ENCODE results near the gene CYP27C1. TPM values are rescaled to one million over a fixed set of nuclear protein-coding genes. Genes with fewer than 3 reads are reported as not detected.

The CYP27C1 gene
- total RNA-seq, 1 donor from 2014 or later, result not detected

GRCh38 chr2:127155028-127155581, 65.0 kb downstream of the CYP27C1 start:
- intact Hi-C loops (cut with micrococcal nuclease), result loop anchor here (5.0 kb wide), 1 partner anchor 88 kb away; no protein-coding TSS in a partner anchor
- peaks cover 27% of the 10 kb centered on the region for H3K4me1 Mint-ChIP-seq
- H3K4me3 Mint-ChIP-seq, result no peak overlapping the region
- H3K36me3 Mint-ChIP-seq (ENCODE audit: low read depth), result no peaks in the 10 kb centered on the region
- no peaks in the 10 kb centered on the region for H3K27me3 Mint-ChIP-seq
- POLR2A ChIA-PET, result no interaction called here
- DNase-seq (no peak), ATAC-seq (ENCODE audit: low read depth) (no peak)
- CTCF ChIA-PET, result no interaction called here
- H3K27ac Mint-ChIP-seq, result no peak overlapping the region
- H3K9me3 Mint-ChIP-seq, result peaks cover 5% of the 10 kb centered on the region
- no peak for TF ChIP-seq CTCF (IDR thresholded peaks at IDR 0.05)

GRCh38 chr2:127154396-127154795, 65.7 kb downstream of the CYP27C1 start:
- no peak for DNase-seq
- H3K4me1 Mint-ChIP-seq, result peaks cover 24% of the 10 kb centered on the region
- no peak for ATAC-seq (ENCODE audit: low read depth)
- POLR2A ChIA-PET, result interaction anchor here (0.6 to 0.7 kb wide), 2 partner anchors 25 to 74 kb away, joined by 3 to 4 read pairs; no protein-coding TSS in a partner anchor
- no peak overlapping the region for H3K4me3 Mint-ChIP-seq
- CTCF ChIA-PET, result no interaction called here
- H3K9me3 Mint-ChIP-seq, result peaks cover 5% of the 10 kb centered on the region
- no peaks in the 10 kb centered on the region for H3K27me3 Mint-ChIP-seq
- TF ChIP-seq CTCF (IDR thresholded peaks at IDR 0.05), result no peak
- intact Hi-C loops (cut with micrococcal nuclease), result no loop called here
- no peak overlapping the region for H3K27ac Mint-ChIP-seq
- no peaks in the 10 kb centered on the region for H3K36me3 Mint-ChIP-seq (ENCODE audit: low read depth)

GRCh38 chr2:127153691-127154158, 66.4 kb downstream of the CYP27C1 start:
- no peak overlapping the region for H3K4me3 Mint-ChIP-seq
- H3K4me1 Mint-ChIP-seq, result peaks cover 18% of the 10 kb centered on the region
- H3K27ac Mint-ChIP-seq, result no peak overlapping the region
- ChIA-PET CTCF (no interaction called here), POLR2A (no interaction called here)
- no peaks in the 10 kb centered on the region for H3K27me3 Mint-ChIP-seq
- TF ChIP-seq CTCF (IDR thresholded peaks at IDR 0.05), result no peak
- peaks cover 5% of the 10 kb centered on the region for H3K9me3 Mint-ChIP-seq
- ATAC-seq (ENCODE audit: low read depth) (no peak), DNase-seq (no peak)
- intact Hi-C loops (cut with micrococcal nuclease), result no loop called here
- no peaks in the 10 kb centered on the region for H3K36me3 Mint-ChIP-seq (ENCODE audit: low read depth)

- H3K27me3 Mint-ChIP-seq, result no peaks in the 10 kb centered on the region
- peaks cover 5% of the 10 kb centered on the region for H3K9me3 Mint-ChIP-seq
- no peak for DNase-seq
- no peak overlapping the region for H3K4me3 Mint-ChIP-seq
- no peak overlapping the region for H3K27ac Mint-ChIP-seq
- no peaks in the 10 kb centered on the region for H3K4me1 Mint-ChIP-seq
- ATAC-seq (ENCODE audit: low read depth), result no peak
- no peak for TF ChIP-seq CTCF (IDR thresholded peaks at IDR 0.05)
- H3K36me3 Mint-ChIP-seq (ENCODE audit: low read depth), result no peaks in the 10 kb centered on the region
- intact Hi-C loops (cut with micrococcal nuclease), result no loop called here
- CTCF ChIA-PET, result no interaction called here
- POLR2A ChIA-PET, result no interaction called here
Measured at GRCh38 chr2:127150996-127151395, 69.1 kb downstream of the CYP27C1 start.

- CTCF ChIA-PET, result no interaction called here
- POLR2A ChIA-PET, result no interaction called here
- peaks cover 5% of the 10 kb centered on the region for H3K9me3 Mint-ChIP-seq
- H3K36me3 Mint-ChIP-seq (ENCODE audit: low read depth), result no peaks in the 10 kb centered on the region
- TF ChIP-seq CTCF (IDR thresholded peaks at IDR 0.05), result no peak
- H3K4me1 Mint-ChIP-seq, result no peaks in the 10 kb centered on the region
- DNase-seq, result no peak
- H3K27ac Mint-ChIP-seq, result no peak overlapping the region
- no peak for ATAC-seq (ENCODE audit: low read depth)
- H3K4me3 Mint-ChIP-seq, result no peak overlapping the region
- intact Hi-C loops (cut with micrococcal nuclease), result no loop called here
- H3K27me3 Mint-ChIP-seq, result no peaks in the 10 kb centered on the region
Measured at GRCh38 chr2:127149384-127149783, 70.7 kb downstream of the CYP27C1 start.
